Ishikawa (cell line): ENCODE measurements around the gene KCNQ5.

Source experiments
- CEBPB ChIP-seq: IDR thresholded peaks from 2 replicates; pipeline ENCODE4 v1.6.1; 2012
- CREB1 ChIP-seq: IDR thresholded peaks from 2 replicates; pipeline ENCODE4 v1.6.1; 2012; ENCODE audit warnings: low read depth
- EGR1 ChIP-seq: IDR thresholded peaks from 2 replicates; pipeline ENCODE4 v1.6.1; 2012
- EP300 ChIP-seq: IDR thresholded peaks from 2 replicates; pipeline ENCODE4 v1.6.1; 2012; ENCODE audit warnings: borderline replicate concordance
- FOXM1 ChIP-seq: IDR thresholded peaks from 2 replicates; pipeline ENCODE4 v1.6.1; 2012; ENCODE audit warnings: low read depth, borderline replicate concordance
- NFIC ChIP-seq: IDR thresholded peaks from 2 replicates; pipeline ENCODE4 v1.6.1; 2012
- RAD21 ChIP-seq: IDR thresholded peaks from 2 replicates; pipeline ENCODE4 v1.6.1; 2012; ENCODE audit warnings: low read depth
- TAF1 ChIP-seq: IDR thresholded peaks from 2 replicates; pipeline ENCODE4 v1.6.1; 2012; ENCODE audit warnings: low read depth, mild to moderate bottlenecking
- TCF12 ChIP-seq: IDR thresholded peaks from 2 replicates; pipeline ENCODE4 v1.6.1; 2012; ENCODE audit warnings: low read depth
- TEAD4 ChIP-seq: IDR thresholded peaks from 2 replicates; pipeline ENCODE4 v1.6.1; 2012
- YY1 ChIP-seq: IDR thresholded peaks from 2 replicates; pipeline ENCODE4 v1.6.1; 2012; ENCODE audit warnings: low read depth
- ZBTB7A ChIP-seq: IDR thresholded peaks from 2 replicates; pipeline ENCODE4 v1.6.1; 2012; ENCODE audit warnings: low read depth
- TF ChIP-seq, protein P1 (sequence below): IDR thresholded peaks from 2 replicates; pipeline ENCODE4 v1.6.1; 2012
- TF ChIP-seq, protein P2 (sequence below): IDR thresholded peaks from 2 replicates; pipeline ENCODE4 v1.6.1; 2012
- TF ChIP-seq, protein P3 (sequence below): IDR thresholded peaks from 2 replicates; pipeline ENCODE4 v1.6.1; 2012; ENCODE audit warnings: low read depth, mild to moderate bottlenecking

KCNQ5 gene

DNA sequence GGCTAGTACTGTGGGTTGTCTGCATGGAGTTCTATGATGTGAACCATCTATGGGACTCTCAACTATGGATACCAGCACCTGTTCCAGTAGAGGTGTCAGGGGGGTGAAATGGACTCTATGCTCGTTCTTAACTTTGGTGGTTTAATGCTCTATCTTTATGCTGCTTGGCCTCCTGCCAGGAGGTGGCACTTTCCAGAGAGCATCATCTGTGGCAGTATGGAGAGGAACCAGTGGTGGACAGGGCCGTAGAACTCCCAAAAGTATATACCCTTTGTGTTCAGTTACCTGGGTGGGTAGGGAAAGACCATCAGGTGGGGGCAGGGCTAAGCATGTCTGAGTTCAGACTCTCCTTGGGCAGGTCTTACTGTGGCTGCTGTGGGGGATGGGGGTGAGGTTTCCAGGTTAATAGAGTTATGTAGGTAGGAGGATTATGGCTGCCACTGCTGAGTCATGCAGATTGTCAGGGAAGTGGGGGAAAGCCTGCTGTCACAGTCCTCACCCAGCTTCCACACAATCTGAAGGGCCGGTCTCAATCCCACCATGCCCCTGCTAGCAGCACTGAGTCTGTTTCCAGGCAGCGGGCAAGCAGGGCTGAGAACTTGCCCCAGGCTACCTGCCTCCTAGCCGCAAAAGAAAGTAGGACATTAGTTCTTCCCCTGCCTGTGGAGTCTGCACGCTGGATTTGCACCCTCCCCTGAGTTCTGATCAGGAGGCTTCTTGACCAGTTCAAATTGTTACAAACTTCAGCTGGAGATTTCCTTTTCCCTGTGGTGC is 284.0 kb downstream of the KCNQ5 start:
- TF ChIP-seq FOXM1, result no peak
- no peak for TF ChIP-seq CREB1
- TF ChIP-seq TCF12, result no peak

DNA sequence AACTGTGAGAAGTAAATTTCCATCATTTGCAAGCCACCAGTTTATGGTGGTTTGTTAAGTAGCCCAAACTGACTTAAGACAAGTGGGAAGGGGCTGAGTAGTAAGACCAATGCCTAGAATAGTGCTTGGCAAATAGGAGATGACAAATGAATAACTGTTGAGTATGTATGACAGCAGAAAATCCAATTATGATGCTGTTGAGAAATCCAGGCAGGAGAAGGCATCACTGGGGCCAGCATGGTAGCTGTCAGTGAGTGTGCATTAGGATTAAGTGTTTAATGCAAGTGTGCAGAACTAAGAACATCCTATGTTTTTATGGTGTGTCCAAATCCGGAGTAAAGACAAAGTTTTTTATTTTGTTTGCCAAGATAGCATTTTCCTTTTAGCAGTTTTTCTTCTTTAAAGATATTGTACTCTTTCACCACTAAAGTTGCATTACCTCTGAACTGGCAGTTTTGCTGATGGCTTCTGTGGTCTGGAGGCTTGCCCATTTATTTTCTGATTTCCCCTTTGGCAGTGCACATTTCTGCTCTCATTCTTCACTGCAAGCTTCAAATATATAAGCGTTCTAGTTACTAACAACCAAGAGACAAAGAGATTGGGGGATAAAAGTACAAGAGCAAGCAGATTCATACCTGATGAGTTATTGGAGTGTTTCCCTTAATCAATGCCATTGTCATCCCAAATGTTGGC is 289.7 kb downstream of the KCNQ5 start:
- no peak for TF ChIP-seq TCF12
- TF ChIP-seq, protein P1, sequence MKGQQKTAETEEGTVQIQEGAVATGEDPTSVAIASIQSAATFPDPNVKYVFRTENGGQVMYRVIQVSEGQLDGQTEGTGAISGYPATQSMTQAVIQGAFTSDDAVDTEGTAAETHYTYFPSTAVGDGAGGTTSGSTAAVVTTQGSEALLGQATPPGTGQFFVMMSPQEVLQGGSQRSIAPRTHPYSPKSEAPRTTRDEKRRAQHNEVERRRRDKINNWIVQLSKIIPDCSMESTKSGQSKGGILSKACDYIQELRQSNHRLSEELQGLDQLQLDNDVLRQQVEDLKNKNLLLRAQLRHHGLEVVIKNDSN, result no peak
- TF ChIP-seq NFIC, result no peak
- no peak for TF ChIP-seq FOXM1
- TF ChIP-seq, protein P2, sequence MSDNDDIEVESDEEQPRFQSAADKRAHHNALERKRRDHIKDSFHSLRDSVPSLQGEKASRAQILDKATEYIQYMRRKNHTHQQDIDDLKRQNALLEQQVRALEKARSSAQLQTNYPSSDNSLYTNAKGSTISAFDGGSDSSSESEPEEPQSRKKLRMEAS, result no peak
- no peak for TF ChIP-seq EGR1
- TF ChIP-seq CREB1, result no peak

DNA sequence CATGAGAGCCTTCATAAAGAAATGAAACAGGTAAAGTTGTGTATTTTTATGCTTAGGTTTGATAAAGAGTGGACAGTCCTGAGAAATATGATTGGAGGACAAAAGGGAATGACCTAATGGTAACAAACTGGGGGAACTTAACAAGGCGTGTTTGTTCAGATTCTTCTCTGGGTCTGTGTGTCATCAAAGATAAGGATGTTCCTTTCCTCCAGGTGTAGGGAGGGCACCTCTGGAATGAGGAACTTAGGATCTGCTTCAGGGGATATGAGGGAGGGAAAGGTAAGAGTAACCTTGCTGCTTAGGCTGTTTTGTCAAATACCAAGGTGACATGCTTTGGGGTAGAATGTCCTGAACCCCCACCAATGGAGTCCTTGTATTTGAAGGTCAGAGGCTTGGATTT is 291.9 kb downstream of the KCNQ5 start:
- no peak for TF ChIP-seq TAF1
- no peak for TF ChIP-seq TCF12
- no peak for TF ChIP-seq NFIC
- TF ChIP-seq CEBPB, result no peak
- no peak for TF ChIP-seq EP300
- TF ChIP-seq TEAD4, result no peak
- TF ChIP-seq RAD21, result no peak
- TF ChIP-seq EGR1, result no peak
- no peak for TF ChIP-seq YY1
- TF ChIP-seq CREB1, result no peak
- no peak for TF ChIP-seq ZBTB7A
- TF ChIP-seq, protein P3, sequence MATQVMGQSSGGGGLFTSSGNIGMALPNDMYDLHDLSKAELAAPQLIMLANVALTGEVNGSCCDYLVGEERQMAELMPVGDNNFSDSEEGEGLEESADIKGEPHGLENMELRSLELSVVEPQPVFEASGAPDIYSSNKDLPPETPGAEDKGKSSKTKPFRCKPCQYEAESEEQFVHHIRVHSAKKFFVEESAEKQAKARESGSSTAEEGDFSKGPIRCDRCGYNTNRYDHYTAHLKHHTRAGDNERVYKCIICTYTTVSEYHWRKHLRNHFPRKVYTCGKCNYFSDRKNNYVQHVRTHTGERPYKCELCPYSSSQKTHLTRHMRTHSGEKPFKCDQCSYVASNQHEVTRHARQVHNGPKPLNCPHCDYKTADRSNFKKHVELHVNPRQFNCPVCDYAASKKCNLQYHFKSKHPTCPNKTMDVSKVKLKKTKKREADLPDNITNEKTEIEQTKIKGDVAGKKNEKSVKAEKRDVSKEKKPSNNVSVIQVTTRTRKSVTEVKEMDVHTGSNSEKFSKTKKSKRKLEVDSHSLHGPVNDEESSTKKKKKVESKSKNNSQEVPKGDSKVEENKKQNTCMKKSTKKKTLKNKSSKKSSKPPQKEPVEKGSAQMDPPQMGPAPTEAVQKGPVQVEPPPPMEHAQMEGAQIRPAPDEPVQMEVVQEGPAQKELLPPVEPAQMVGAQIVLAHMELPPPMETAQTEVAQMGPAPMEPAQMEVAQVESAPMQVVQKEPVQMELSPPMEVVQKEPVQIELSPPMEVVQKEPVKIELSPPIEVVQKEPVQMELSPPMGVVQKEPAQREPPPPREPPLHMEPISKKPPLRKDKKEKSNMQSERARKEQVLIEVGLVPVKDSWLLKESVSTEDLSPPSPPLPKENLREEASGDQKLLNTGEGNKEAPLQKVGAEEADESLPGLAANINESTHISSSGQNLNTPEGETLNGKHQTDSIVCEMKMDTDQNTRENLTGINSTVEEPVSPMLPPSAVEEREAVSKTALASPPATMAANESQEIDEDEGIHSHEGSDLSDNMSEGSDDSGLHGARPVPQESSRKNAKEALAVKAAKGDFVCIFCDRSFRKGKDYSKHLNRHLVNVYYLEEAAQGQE, result no peak

DNA sequence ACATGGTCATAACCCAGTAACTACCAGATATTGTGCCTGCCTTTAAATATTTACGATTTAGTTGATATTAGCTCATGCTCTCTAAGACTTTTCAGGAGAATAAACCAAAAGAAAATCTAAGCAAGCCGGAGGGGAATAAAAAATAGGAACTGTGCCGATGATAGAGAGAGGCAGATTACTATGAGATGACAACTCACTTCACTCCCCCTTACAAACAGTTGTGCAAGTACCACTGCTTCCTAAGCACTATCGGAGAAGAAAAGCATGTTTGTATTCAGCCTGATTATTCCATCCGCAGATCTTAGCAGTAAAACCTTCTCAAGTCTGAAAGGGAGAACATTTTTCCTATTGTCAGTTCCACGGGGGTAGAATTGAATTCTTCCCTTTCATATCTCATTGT is 294.4 kb downstream of the KCNQ5 start:
- TF ChIP-seq EGR1, result no peak

DNA sequence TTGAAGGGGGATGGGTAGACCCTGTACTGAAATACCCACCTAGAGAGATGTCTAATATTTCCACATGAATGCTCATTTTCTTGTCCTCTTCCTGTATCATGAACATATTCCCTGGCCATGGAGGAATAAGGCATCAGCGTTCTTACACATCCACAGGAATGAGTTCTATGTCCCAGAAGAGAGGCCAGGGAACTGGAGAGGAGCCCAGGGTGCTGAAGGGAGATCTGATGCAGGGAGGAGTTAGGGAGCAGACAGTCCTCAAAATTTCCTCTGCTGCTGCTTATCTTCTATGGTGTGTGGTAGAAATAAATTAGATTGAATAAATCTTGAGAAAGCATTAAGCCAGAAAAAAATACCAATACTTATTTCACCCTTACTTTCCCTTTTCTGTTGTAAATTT is 295.0 kb downstream of the KCNQ5 start:
- TF ChIP-seq CEBPB, result no peak
- no peak for TF ChIP-seq YY1
- no peak for TF ChIP-seq TAF1
- no peak for TF ChIP-seq EGR1
- TF ChIP-seq, protein P3, result no peak
- no peak for TF ChIP-seq RAD21
- TF ChIP-seq NFIC, result no peak
- TF ChIP-seq, protein P2, result no peak

DNA sequence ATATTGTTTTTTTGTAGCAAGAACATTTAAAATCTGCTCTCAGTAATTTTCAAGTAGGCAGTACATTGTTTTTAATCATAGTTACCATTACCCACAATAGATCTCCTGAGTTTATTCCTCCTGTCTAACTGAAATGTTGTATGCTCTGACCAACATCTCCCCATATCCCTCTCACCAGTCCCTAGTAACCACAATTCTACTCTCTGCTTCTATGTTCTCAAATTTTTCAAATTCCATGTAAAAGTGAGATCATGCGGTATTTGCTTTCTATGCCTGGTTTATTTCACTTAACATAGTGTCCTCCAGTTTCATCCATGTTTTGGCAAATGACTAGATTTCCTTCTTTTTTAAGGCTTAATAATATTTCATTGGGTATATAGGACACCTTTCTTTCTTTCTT is 300.5 kb downstream of the KCNQ5 start:
- TF ChIP-seq FOXM1 (no peak), TEAD4 (no peak), CEBPB (no peak), NFIC (no peak)

DNA sequence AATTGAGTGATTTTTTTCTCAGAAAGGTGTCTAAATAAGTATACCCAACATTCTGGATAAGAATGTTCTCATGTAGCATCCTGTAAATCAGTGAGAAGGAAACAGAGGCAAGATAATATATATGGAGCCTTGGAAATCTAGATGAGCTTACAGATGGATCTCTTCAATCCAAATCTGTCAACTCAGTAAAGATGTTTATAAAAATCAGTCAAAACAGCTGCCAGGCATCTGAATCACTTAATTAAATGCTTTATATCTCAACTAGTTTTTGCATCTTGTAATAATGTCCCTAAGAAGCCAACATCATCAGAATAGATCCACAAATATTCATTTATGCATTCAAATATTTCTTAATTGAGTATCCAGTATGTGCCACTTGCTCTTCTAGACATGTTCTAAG is 303.3 kb downstream of the KCNQ5 start:
- TF ChIP-seq, protein P1, result no peak
- TF ChIP-seq EGR1 (no peak), EP300 (no peak), NFIC (no peak)
